ENCODE results near the gene TOP1.

TOP1 gene

GRCh38 chr20:41171736-41172295 lies 143.2 kb downstream of the TOP1 start:
- DNase-seq (ENCODE audit: extremely low spot score): no peak
- ChIA-PET POLR2A (no interaction called here), CTCF (interaction anchor here (1.1 to 10.4 kb wide), 16 partner anchors 8 to 168 kb away, joined by 3 to 133 read pairs (median 9); partner anchors contain the start of gene LPIN3)
- TF ChIP-seq, protein P1, sequence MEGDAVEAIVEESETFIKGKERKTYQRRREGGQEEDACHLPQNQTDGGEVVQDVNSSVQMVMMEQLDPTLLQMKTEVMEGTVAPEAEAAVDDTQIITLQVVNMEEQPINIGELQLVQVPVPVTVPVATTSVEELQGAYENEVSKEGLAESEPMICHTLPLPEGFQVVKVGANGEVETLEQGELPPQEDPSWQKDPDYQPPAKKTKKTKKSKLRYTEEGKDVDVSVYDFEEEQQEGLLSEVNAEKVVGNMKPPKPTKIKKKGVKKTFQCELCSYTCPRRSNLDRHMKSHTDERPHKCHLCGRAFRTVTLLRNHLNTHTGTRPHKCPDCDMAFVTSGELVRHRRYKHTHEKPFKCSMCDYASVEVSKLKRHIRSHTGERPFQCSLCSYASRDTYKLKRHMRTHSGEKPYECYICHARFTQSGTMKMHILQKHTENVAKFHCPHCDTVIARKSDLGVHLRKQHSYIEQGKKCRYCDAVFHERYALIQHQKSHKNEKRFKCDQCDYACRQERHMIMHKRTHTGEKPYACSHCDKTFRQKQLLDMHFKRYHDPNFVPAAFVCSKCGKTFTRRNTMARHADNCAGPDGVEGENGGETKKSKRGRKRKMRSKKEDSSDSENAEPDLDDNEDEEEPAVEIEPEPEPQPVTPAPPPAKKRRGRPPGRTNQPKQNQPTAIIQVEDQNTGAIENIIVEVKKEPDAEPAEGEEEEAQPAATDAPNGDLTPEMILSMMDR (IDR thresholded peaks at IDR 0.05; ENCODE audit: control extremely low read depth, extremely low read depth, low read depth, missing control alignments): no peak

GRCh38 chr20:41172296-41173140 lies 143.9 kb downstream of the TOP1 start:
- CTCF ChIA-PET: interaction anchor here (0.6 to 10.4 kb wide), 36 partner anchors 9 to 247 kb away, joined by 3 to 133 read pairs (median 5); partner anchors contain the start of gene LPIN3
- TF ChIP-seq, protein P1 (IDR thresholded peaks at IDR 0.05; ENCODE audit: control extremely low read depth, extremely low read depth, low read depth, missing control alignments): no peak
- POLR2A ChIA-PET: no interaction called here
- no peak for DNase-seq (ENCODE audit: extremely low spot score)

GRCh38 chr20:41173161-41173721 lies 144.6 kb downstream of the TOP1 start:
- POLR2A ChIA-PET: no interaction called here
- CTCF ChIA-PET: interaction anchor here (0.6 to 10.4 kb wide), 37 partner anchors 9 to 246 kb away, joined by 3 to 133 read pairs (median 5); partner anchors contain the start of gene LPIN3

DNA sequence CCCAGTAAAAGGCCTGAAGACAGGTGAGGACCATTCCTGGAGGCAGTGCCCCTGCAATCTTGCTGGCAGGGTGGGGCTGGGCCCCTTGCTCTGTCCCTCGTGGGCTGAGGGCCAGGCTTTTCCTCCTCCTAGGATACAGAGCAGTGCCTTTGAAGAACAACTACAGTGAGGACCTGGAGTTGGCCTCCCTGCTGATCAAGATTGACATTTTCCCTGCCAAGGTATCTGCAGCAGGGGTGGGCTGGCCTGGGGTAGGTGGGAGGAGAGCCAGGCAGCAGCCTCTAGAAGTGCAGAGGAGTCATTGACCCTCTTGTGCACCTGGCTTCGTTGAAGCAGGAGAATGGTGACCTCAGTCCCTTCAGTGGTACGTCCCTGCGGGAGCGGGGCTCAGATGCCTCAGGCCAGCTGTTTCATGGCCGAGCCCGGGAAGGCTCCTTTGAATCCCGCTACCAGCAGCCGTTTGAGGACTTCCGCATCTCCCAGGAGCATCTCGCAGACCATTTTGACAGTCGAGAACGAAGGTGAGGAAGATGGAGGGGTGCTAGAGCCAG lies 145.2 kb downstream of the TOP1 start:
- TF ChIP-seq, protein P1 (IDR thresholded peaks at IDR 0.05; ENCODE audit: control extremely low read depth, extremely low read depth, low read depth, missing control alignments): no peak
- no peak for DNase-seq (ENCODE audit: extremely low spot score)
- ChIA-PET POLR2A (no interaction called here), CTCF (interaction anchor here (0.8 to 10.4 kb wide), 20 partner anchors 8 to 194 kb away, joined by 3 to 133 read pairs (median 8); partner anchors contain the start of gene LPIN3)

More at GRCh38 chr20:41173161-41173721, 144.6 kb downstream of the TOP1 start:
- DNase-seq (ENCODE audit: extremely low spot score): peak; percentile 81
- TF ChIP-seq, protein P1 (IDR thresholded peaks at IDR 0.05; ENCODE audit: control extremely low read depth, extremely low read depth, low read depth, missing control alignments): peak; percentile 94
